HUES6 (cell line): ENCODE data around the gene ZNF436.
A peak's percentile ranks its signal among the peaks of the same experiment; 100 is the strongest.
"Not testable (repeated sequence)": the region's sequence is repeated elsewhere in the genome, so short reads cannot be mapped to it uniquely, and the experiment has no call there.

Experiments
- H3K27ac ChIP-seq: 2 replicates; pipeline ENCODE4 v1.7.0; 2013; ENCODE audit warnings: low read depth, mild to moderate bottlenecking, low read length, inconsistent platforms
- H3K27me3 ChIP-seq: 2 replicates; pipeline ENCODE4 v1.6.1; 2013; ENCODE audit warnings: low read length; ENCODE audit not compliant: control insufficient read depth, insufficient read depth
- H3K36me3 ChIP-seq: 2 replicates; pipeline ENCODE4 v1.6.1; 2013; ENCODE audit warnings: low read length; ENCODE audit not compliant: control insufficient read depth, insufficient read depth
- H3K4me1 ChIP-seq: 2 replicates; pipeline ENCODE4 v1.6.1; 2013; ENCODE audit warnings: low read length; ENCODE audit not compliant: control insufficient read depth, insufficient read depth
- H3K4me3 ChIP-seq: 2 replicates; pipeline ENCODE4 v1.5.1; 2013; ENCODE audit warnings: low read depth, low read length
- H3K9ac ChIP-seq: one replicate; pipeline ENCODE4 v1.6.1; 2013; ENCODE audit warnings: mild to moderate bottlenecking, low read length
- H3K9me3 ChIP-seq: 2 replicates; pipeline ENCODE4 v1.6.1; 2013; ENCODE audit warnings: low read depth, low read length; ENCODE audit not compliant: control insufficient read depth, insufficient read depth

The ZNF436 gene

DNA sequence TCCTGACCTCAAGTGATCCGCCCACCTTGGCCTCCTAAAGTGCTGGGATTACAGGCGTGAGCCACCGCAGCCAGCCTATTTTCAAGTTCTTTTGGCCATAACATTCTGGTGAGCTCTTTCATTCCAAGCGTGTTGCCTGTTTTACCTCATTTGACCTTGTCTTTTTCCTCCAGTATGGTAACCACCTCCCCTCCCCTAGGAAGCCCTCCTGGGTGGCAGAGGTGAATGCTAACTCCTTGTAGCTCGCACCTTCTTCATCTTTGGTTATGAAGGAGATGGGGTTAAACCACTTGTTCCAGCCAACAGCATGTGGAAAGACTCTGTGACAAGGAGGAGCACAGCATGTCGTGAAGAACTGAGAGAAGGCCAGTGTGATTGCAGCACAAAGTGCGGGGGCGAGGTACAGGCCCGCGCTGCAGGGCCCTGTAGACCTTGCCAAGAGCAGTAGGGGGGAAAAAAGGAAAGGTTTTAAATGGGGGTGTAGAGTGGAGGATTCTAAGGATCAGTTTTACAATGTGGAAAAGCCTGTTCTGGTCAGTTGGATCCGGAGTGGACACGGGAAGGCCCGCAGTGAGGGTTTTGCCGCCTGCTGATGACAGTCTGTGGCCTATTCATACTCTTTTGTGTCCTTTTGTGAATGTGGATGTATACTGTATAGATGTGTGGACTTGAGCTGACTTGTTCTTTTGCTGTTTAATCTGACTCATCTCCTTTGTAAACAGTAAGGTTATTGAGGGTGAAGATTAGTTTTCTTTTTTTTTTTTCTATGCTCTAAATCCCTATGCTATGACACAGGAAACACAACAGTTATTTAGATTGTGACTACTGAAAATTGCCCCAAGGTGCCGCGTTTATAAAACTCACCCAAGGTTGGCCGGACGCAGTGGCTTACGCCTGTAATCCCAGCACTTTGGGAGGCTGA, 7.5 kb upstream of the ZNF436 start:
- no peaks in the 10 kb centered on the region for H3K9me3 ChIP-seq
- H3K4me1 ChIP-seq = peaks cover 30% of the 10 kb centered on the region
- no peaks in the 10 kb centered on the region for H3K36me3 ChIP-seq
- peaks cover 89% of the 10 kb centered on the region for H3K27me3 ChIP-seq
- no peak overlapping the region for H3K27ac ChIP-seq
- no peak overlapping the region for H3K9ac ChIP-seq
- H3K4me3 ChIP-seq = no peak overlapping the region

DNA sequence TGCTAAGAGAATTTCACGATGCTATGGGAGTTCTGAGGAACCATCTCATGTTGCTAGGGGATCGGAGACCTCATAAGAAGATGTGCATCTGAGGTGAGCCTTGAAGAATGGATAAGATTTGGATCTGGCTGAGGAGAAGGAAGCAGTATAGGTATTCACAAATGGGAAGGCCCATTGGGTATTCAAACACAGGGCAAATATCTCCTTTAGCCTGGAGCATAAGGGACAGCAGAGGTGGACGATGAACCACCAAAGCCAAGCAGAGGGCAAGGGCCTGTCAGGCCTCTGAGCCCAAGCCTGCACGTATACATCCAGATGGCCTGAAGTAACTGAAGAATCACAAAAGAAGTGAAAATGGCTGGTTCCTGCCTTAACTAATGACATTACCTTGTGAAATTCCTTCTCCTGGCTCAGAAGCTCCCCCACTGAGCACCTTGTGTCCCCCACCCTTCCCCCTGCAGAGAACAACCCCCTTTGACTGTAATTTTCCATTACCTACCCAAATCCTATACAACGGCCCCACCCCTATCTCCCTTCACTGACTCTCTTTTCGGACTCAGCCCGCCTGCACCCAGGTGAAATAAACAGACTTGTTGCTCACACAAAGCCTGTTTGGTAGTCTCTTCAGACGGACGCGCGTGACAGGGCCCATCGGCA, 4.6 kb upstream of the ZNF436 start:
- Histone ChIP-seq H3K27me3 (peaks cover 96% of the 10 kb centered on the region), H3K27ac (peak overlapping the region; percentile 46; the same call in 1 of the 2 replicates), H3K4me1 (peaks cover 57% of the 10 kb centered on the region), H3K9ac (peak overlapping the region; percentile 76)
- H3K9me3 ChIP-seq, H3K36me3 ChIP-seq, H3K4me3 ChIP-seq: not testable (repeated sequence)

DNA sequence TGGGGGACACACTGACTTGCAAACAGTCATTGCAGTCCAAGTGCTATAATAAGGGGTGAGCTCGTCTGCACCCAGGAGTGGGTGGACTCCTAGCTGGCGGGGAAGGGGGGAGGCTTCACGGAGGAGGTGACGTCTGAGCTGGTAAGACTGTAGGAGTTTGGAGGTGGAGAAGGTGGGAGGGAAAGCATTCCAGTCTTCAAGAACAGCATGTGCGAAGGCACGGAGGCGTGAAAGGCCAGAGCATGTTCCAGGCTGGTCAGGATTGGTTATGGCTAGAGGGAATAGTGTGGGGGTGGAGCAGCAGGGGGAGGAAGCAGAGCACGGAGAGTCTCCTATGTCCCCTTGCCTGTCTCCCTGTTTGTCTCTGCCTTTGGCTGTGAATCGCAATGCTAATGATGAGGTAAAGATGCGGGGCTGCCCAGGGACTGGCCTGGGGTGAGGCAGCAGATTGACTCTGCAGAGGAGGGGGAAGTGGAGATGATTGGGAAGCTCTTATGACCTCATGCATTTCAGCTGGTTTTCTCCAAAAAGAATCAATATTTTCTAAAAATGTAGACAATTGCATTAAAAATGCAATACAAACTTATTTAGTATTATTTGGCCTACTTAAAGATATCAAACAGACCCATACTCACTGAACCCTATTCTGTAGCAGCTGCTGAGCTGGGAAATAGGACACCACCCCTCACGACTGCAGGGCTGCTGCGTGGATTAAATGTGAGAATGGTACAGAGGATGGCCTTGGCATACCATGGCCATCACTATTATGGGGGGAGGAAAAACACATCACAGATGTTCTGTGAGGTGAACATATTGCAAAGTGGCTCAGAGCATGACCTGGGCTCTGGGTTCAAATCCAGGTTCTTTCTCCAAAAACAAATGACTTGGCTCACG, 2.6 kb upstream of the ZNF436 start:
- H3K27ac ChIP-seq = no peak overlapping the region
- peaks cover 64% of the 10 kb centered on the region for H3K4me1 ChIP-seq
- H3K36me3 ChIP-seq = no peaks in the 10 kb centered on the region
- H3K9ac ChIP-seq = no peak overlapping the region
- no peak overlapping the region; the same call in 1 of the 2 replicates for H3K4me3 ChIP-seq
- peaks cover 89% of the 10 kb centered on the region for H3K27me3 ChIP-seq
- H3K9me3 ChIP-seq = no peaks in the 10 kb centered on the region; the same call in 1 of the 2 replicates

DNA sequence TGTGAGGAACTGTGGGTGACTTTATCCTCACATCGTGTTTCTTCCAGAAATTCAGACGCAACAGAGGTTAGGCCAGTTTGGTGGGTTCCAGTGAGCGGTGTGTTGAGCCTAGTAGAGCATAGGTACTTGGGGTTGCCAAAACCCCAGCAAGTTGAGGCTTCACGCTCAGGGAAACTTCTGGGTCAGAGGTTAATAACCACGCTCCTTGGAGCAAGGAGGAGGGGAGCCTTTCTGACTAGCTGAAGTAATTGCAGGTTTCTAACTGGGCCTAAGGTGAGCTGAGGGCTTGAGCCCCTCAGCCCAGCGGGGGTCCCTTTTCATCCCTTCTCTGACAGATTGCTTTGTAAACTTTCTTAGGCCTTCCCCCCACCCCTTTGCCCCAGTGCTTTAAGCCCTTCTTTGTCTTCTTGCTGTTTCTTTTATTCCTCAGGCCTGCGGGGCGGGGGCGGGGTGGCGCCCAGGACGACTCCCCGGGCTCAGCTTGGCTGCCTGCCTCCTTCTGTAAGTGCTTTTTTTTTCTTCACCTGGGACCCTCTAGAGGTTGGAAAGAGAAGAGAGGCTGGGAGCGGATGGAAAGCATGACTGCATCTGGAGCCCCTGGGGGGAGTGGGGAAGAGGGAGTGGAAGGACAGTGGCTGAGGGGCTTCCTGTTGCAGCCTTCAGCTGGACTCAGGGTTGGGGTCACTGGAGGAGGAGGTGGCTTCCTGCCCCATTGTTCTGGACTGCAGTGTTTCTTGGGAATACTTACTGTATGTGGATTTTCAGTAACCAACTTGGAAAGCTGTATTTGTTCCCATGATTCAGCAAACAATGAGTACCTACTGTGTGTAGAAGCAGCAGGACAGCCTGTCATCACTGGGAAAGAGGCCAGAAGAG, 1.3 kb upstream of the ZNF436 start:
- peaks cover 59% of the 10 kb centered on the region for H3K4me1 ChIP-seq
- peak overlapping the region; percentile 90 for H3K4me3 ChIP-seq
- H3K9me3 ChIP-seq = peaks cover 6% of the 10 kb centered on the region; the same call in 1 of the 2 replicates
- peaks cover 91% of the 10 kb centered on the region for H3K27me3 ChIP-seq
- no peaks in the 10 kb centered on the region for H3K36me3 ChIP-seq
- peak overlapping the region; percentile 39 for H3K9ac ChIP-seq
- no peak overlapping the region; the same call in 1 of the 2 replicates for H3K27ac ChIP-seq

DNA sequence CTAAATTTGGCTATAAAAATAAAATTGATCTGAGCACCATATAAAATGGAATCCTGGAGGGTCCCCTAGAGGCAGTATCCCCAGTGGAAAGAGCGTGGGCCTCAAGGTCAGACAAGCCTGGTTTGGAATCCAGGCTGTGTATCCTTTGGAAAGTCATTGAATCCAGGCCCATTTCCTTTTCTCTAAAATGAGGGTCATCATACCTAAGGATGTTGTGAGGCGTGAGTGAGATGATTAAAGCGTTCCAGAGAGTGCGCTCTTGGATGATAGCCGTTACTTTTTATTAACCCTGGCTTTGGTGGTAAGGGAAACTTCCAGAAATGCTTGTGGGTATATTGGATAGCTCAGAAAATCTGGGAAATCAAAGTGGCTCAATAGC, 683 bp upstream of the ZNF436 start:
- no peak overlapping the region for H3K9ac ChIP-seq
- peaks cover 88% of the 10 kb centered on the region for H3K27me3 ChIP-seq
- H3K4me1 ChIP-seq = peaks cover 59% of the 10 kb centered on the region
- no peaks in the 10 kb centered on the region for H3K36me3 ChIP-seq
- H3K9me3 ChIP-seq = peaks cover 6% of the 10 kb centered on the region; the same call in 1 of the 2 replicates
- H3K4me3 ChIP-seq = peak overlapping the region; percentile 90
- no peak overlapping the region for H3K27ac ChIP-seq

DNA sequence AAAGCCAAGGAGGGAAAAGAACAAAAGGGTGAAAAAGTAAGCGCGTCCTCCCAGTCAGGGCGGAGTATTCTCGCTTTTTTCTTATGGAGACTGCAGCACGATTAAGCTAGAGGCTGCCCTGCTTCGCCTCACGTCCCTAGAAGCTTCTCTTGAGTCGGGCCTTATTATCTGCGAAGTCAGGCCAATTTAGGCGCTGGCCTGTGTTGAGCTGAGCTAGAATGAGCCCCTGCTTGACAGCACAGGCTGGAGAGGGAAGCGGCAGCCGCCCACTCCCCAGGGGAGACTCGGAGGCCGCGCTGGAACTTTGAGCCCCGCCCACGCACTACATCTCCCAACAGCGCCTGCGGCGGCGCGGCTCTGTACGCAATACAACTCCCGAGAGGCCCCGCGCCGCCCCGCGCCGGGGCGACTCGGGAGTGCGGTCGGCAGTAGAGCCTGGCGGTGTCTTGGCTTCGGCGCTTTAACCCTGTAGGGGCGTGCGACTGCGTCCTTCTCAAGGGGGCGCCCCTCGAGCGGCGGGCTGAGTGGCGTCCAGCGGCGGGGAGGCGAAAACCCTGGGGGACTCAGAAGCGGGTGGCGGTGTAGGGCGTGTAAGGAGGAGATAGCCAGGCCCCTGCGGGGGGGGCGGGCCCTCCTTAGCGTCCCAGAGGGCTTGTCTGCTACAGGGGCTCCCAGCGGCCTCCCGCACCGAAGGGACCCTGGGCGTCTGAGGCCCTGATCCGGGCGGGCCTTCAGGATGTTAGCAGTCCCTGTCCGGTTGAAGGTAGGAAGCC, 888 bp downstream of the ZNF436 start:
- Histone ChIP-seq H3K9me3 (peaks cover 17% of the 10 kb centered on the region), H3K36me3 (no peaks in the 10 kb centered on the region), H3K4me1 (peaks cover 51% of the 10 kb centered on the region), H3K27ac (peak overlapping the region; percentile 75; the same call in 1 of the 2 replicates), H3K27me3 (peaks cover 85% of the 10 kb centered on the region), H3K4me3 (peak overlapping the region; percentile 90), H3K9ac (peak overlapping the region; percentile 86)

DNA sequence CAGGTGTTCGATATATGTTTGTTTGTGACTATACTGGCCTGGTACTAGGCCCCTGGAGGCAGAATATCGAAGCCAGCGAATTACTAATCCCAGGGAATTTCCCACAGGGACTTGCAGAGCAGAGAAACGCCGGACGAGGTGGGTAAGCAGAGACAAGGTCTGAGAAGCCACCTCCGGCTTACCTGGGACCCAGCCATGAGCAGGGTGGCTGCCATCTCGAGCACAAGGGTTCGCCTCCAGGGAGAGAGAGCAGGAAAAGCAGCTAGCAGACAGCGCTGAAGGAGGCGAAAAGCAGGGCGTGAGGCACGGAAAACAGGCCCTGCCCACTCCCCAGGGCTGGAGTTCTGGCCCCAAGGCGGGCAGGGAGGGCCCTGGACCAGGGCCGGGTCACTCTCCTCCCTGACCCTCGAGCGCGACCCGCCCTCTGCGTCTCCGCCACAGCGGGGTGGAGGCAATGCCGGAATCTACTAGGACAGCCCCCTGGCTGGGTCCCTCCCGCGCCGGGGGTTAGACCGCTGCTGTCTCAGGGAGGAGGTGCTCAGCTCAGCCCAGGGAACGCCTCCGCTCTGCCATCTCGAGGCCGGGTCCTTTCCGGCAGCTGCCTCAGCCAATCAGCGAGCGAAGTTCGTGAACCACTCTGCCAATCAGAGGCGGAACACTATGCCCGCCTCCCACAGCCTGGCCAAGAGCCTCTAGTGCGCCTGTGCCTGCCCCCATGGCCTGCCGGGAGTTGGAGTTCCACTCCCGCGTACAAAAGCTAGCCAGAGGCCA, 1.7 kb downstream of the ZNF436 start:
- Histone ChIP-seq H3K27me3 (peaks cover 85% of the 10 kb centered on the region), H3K9me3 (peaks cover 24% of the 10 kb centered on the region)

DNA sequence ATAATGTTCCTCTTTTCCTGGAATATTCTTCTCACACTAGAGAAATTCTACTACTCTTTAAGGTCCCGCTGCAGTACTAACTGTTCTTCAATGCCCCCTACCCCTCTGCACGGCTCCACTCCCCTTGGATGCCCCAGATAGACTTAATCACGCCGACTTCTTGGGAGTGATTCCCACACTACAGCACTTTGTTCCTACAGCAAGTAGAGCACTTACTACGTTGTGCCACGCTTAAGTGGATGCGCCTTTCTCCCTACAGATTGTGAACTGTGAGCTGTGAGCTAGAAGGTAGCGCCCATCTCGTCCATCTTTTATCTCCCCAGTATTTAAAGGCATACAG, 2.2 kb downstream of the ZNF436 start:
- peaks cover 30% of the 10 kb centered on the region for H3K9me3 ChIP-seq
- peak overlapping the region; percentile 67 for H3K9ac ChIP-seq
- no peak overlapping the region; the same call in 1 of the 2 replicates for H3K27ac ChIP-seq
- H3K4me3 ChIP-seq = peak overlapping the region; percentile 90
- peaks cover 38% of the 10 kb centered on the region for H3K4me1 ChIP-seq
- peaks cover 7% of the 10 kb centered on the region for H3K36me3 ChIP-seq
- H3K27me3 ChIP-seq = peaks cover 85% of the 10 kb centered on the region

More for the DNA sequence above, 1.7 kb downstream of the ZNF436 start:
- Histone ChIP-seq H3K4me1 (peaks cover 44% of the 10 kb centered on the region), H3K27ac (peak overlapping the region; percentile 75; the same call in 1 of the 2 replicates), H3K36me3 (peaks cover 1% of the 10 kb centered on the region; the same call in 1 of the 2 replicates), H3K9ac (peak overlapping the region; percentile 86), H3K4me3 (peak overlapping the region; percentile 90)

DNA sequence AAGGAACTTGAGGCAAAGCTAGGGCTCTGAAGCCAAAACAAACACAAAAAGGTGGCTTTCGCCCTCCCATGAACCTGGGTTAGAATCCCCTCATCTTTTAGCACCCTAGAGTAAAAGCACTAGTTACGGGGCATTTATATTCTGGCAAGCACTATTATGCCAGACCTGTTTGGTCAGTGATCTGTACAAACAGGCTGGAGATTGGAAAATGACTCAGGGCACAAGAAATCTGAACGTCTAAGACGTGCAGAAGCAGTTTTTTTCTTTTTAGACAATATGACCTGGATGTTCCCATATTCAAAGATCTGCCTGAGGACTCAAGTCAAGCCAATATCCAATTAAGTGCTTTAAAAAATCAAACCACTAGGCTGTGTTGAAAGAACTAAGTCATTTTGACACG, 3.0 kb downstream of the ZNF436 start:
- H3K27ac ChIP-seq = no peak overlapping the region
- H3K9ac ChIP-seq = no peak overlapping the region
- H3K27me3 ChIP-seq = peaks cover 85% of the 10 kb centered on the region
- H3K36me3 ChIP-seq = peaks cover 15% of the 10 kb centered on the region
- peaks cover 30% of the 10 kb centered on the region for H3K4me1 ChIP-seq
- no peak overlapping the region for H3K4me3 ChIP-seq
- peaks cover 38% of the 10 kb centered on the region for H3K9me3 ChIP-seq
